Heart left ventricle (tissue), 16 donors: ENCODE results near the gene MEF2B. TPM values are rescaled to one million over a fixed set of nuclear protein-coding genes. Genes with fewer than 3 reads are reported as not detected.

Experiments
- ATAC-seq, 4 donors: fragments of 200-7000 bp; cut with Tn5 transposase; one replicate each; pipeline ENCODE4 v1.9.1; 2020 to 2022; ENCODE audit warnings: moderate library complexity in 4 of 4, mild to moderate bottlenecking in 3 of 4, moderate number of reproducible peaks in 1 of 4
- DNase-seq, 5 donors: peaks; one replicate each; pipeline ENCODE4 v3.0.0-alpha.2; 2020
- H3K27ac ChIP-seq, 12 donors: fragments of 200-600 bp; sonication (generic) in 4 of 12; one replicate each; pipeline versions ENCODE4 v1.5.0 to v1.8.0; 2016 to 2022; ENCODE audit warnings: mild to moderate bottlenecking in 2 of 12
- H3K27me3 ChIP-seq, 9 donors: fragments of 200-600 bp; sonication (generic) in 2 of 9; one replicate each; pipeline versions ENCODE4 v1.5.1 to v1.8.0; 2016 to 2022; ENCODE audit warnings: mild to moderate bottlenecking in 3 of 9
- H3K36me3 ChIP-seq, 9 donors: fragments of 200-600 bp; sonication (generic) in 2 of 9; one replicate each; pipeline versions ENCODE4 v1.5.0 to v1.8.0; 2018 to 2022; ENCODE audit warnings: mild to moderate bottlenecking in 2 of 9
- H3K4me1 ChIP-seq, 12 donors: fragments of 200-600 bp; sonication (generic) in 4 of 12; one replicate each; pipeline versions ENCODE4 v1.5.0 to v1.8.0; 2016 to 2022; ENCODE audit warnings: mild to moderate bottlenecking in 3 of 12
- H3K4me3 ChIP-seq, 12 donors: fragments of 200-600 bp; sonication (generic) in 4 of 12; one replicate each; pipeline versions ENCODE4 v1.5.0 to v1.8.0; 2017 to 2022; ENCODE audit warnings: mild to moderate bottlenecking in 9 of 12, moderate library complexity in 4 of 12
- H3K9me3 ChIP-seq, 12 donors: fragments of 200-600 bp; sonication (generic) in 4 of 12; one replicate each; pipeline versions ENCODE4 v1.5.0 to v1.8.0; 2016 to 2022; ENCODE audit warnings: mild to moderate bottlenecking in 1 of 12
- CTCF ChIP-seq, 12 donors: fragments of 200-600 bp; sonication (generic) in 4 of 12; IDR thresholded peaks; one replicate each; pipeline versions ENCODE4 v1.5.0 to v1.8.0; 2018 to 2022; ENCODE audit warnings: antibody characterized with exemption in 12 of 12, mild to moderate bottlenecking in 5 of 12
- POLR2A ChIP-seq, 2 donors: fragments of 450-650 bp; IDR thresholded peaks; one replicate each; pipeline ENCODE4 v1.6.1; 2017; ENCODE audit warnings: antibody characterized with exemption in 2 of 2, mild to moderate bottlenecking in 2 of 2, moderate library complexity in 2 of 2
- WGBS, 4 donors: extraction: QIAGEN DNeasy Blood & Tissue Kit in 2 of 4; methylation state at CpG; one replicate each; pipeline versions ENCODE4 v1.1.5 to v1.1.7; 2013 to 2018; 5-methylcytosine and 5-hydroxymethylcytosine counted together
- intact Hi-C, 10 donors: fragments of 100-400 bp; cut with DNase I; formaldehyde crosslinking; loops; one replicate each; pipeline versions ENCODE4 v1.11.1 to v1.14.2; 2022
- polyA plus RNA-seq, 2 donors: library from polyadenylated mRNA; stranded (reverse); fragments of 200-250 nt; gene quantifications; one replicate each; pipeline ENCODE4 v1.2.3, GENCODE V29; 2013
- total RNA-seq, 9 donors: library from RNA; depleted of rRNA in 2 of 9; stranded (reverse); fragments of >200 nt in 2 of 9; fragmentation: NEBNext Ultra II Directional in 3 of 9; extraction: Animal tissue kit (Norgen Biotek cat#: 25700) in 3 of 9; gene quantifications; one replicate each; pipeline versions ENCODE4 v1.1.0 to v1.2.4, GENCODE V29; 2016 to 2023
- donor health status: ischemic (EF 13 %, LVEDD 7.1; RV severe dilation, severe dysfunction).
- donor health status: healthy with polysubstance abuse.
- donor health status: DM: no; HTN: yes; CAD: no.
- donor health status: DM: no; HTN: no; CAD: no.
- donor health status: ischemic (EF 25% LVEDD 6.9; RV normal size, moderate dysfunction).
- donor health status: ischemic (EF 25% LVEDD 5.7; RV mildly dilated, moderate dysfunction).
- donor health status: healthy.
- donor health status: DM: yes; HTN: yes; CAD: no.
- donor health status: ischemic (EF 35%, LVEDD 5.7; RV mildly dilated, moderate dysfunction).
- donor health status: nonischemic (EF 11% LVEDD 7.7; RV severe dilation, severe dysfunction).
- donor health status: DM: yes; HTN: yes; CAD: no.
- donor health status: PGD.
- donor health status: ischemic (EF 29% LVEDD 5.4; RV normal size, mild dysfunction).
- donor health status: nonischemic (EF 23%, LVEDD 6.1; RV moderate dilation, normal function).

MEF2B gene
- total and polyA plus RNA-seq, 11 donors: 0.23 to 0.92 (median 0.41) TPM; not detected in 1

GRCh38 chr19:19121371-19121770, 48.7 kb downstream of the MEF2B start:
- WGBS, 4 donors: 79 to 93% (median 90%) methylated on average over 8 to 10 of the region's 10 CpGs
- DNase-seq (no peak), ATAC-seq (peak in 1 of 4 donors; percentile 11)
- H3K4me1 ChIP-seq: no peaks in the 10 kb centered on the region
- no peak overlapping the region for H3K27ac ChIP-seq
- peaks cover 0 to 14% (median 5%) of the 10 kb centered on the region in 12 donors for H3K9me3 ChIP-seq
- no peak for TF ChIP-seq POLR2A (IDR thresholded peaks at IDR 0.05)
- no peak for TF ChIP-seq CTCF (IDR thresholded peaks at IDR 0.05)
- intact Hi-C loops: no loop called here
- no peak overlapping the region for H3K4me3 ChIP-seq
- peaks cover 0 to 38% (median 16%) of the 10 kb centered on the region in 9 donors for H3K36me3 ChIP-seq
- H3K27me3 ChIP-seq: no peaks in the 10 kb centered on the region

- intact Hi-C loops: no loop called here
- Histone ChIP-seq H3K4me3 (no peak overlapping the region), H3K9me3 (peaks cover 0 to 14% (median 5%) of the 10 kb centered on the region in 12 donors), H3K36me3 (peaks cover 0 to 38% (median 16%) of the 10 kb centered on the region in 9 donors), H3K27me3 (no peaks in the 10 kb centered on the region), H3K27ac (peak overlapping the region in 1 of 12 donors; percentile 64), H3K4me1 (no peaks in the 10 kb centered on the region)
- ATAC-seq (peak; percentile 42 to 67 (median 44)), DNase-seq (peak in 2 of 5 donors; percentile 43 to 55)
- TF ChIP-seq POLR2A (IDR thresholded peaks at IDR 0.05) (no peak), CTCF (IDR thresholded peaks at IDR 0.05) (no peak)
- WGBS, 4 donors: 61 to 74% (median 66%) methylated on average over 26 to 39 of the region's 39 CpGs
Measured at GRCh38 chr19:19120308-19121231, 49.5 kb downstream of the MEF2B start.

- DNase-seq (no peak), ATAC-seq (no peak)
- intact Hi-C loops: no loop called here
- Histone ChIP-seq H3K9me3 (peaks cover 0 to 14% (median 5%) of the 10 kb centered on the region in 12 donors), H3K27ac (peak overlapping the region in 1 of 12 donors; percentile 31), H3K4me1 (no peaks in the 10 kb centered on the region), H3K36me3 (peaks cover 0 to 38% (median 16%) of the 10 kb centered on the region in 9 donors), H3K4me3 (no peak overlapping the region), H3K27me3 (no peaks in the 10 kb centered on the region)
- 90 to 94% (median 94%) methylated on average over 33 to 39 of the region's 39 CpGs for WGBS, 4 donors
- TF ChIP-seq CTCF (IDR thresholded peaks at IDR 0.05) (no peak), POLR2A (IDR thresholded peaks at IDR 0.05) (no peak)
Measured at GRCh38 chr19:19119325-19120237, 50.5 kb downstream of the MEF2B start.
